K562 (cell line): ENCODE measurements around the gene KDM2A. TPM values are rescaled to one million over a fixed set of nuclear protein-coding genes. Genes with fewer than 3 reads are reported as not detected.
A peak's percentile ranks its signal among the peaks of the same experiment; 100 is the strongest.

Source experiments
- ATAC-seq: fragments of 200-7000 bp; cut with Tn5 transposase; 3 replicates; pipeline ENCODE4 v1.9.1; 2020; ENCODE audit warnings: moderate library complexity
- BruUV-seq: library from RNA; stranded (reverse); fragments of 400-500 nt; replicated peaks from 2 replicates; lab custom pipeline; 2021; lab: Mats Ljungman, UMichigan
- CTCF ChIA-PET: fragments of 300-600 bp; formaldehyde crosslinking; extraction: SDS; loops from one replicate; lab custom pipeline; 2021; ENCODE audit warnings: low intra/inter-chr PET ratio; lab: Yijun Ruan, JAX
- POLR2A ChIA-PET: fragments of 300-600, 350-650 bp; sonication (Branson Sonifier 250); formaldehyde crosslinking; extraction: SDS; loops from one replicate; lab custom pipeline; 2021; ENCODE audit warnings: antibody characterized with exemption, inconsistent platforms; lab: Yijun Ruan, JAX
- DNase-seq, 4 experiments: peaks; one replicate each; pipeline versions ENCODE4 v3.0.0 to v3.0.0-alpha.2; 2011 to 2018; ENCODE audit warnings: low spot score in 3 of 4, mixed read lengths in 3 of 4; ENCODE audit errors: extremely low read depth in 1 of 4
- FAIRE-seq: peaks from 2 replicates; lab custom pipeline; 2011; peaks lifted over from hg19 to GRCh38; lab: Jason Lieb, UNC
- H2AFZ ChIP-seq: 2 replicates; pipeline ENCODE4 v1.6.0; 2011; ENCODE audit warnings: low read depth, low read length, control low read depth, inconsistent platforms
- H3K27ac ChIP-seq: fragments of 200-600 bp; 3 replicates; pipeline ENCODE4 v1.8.0; 2011; ENCODE audit warnings: low read depth, mild to moderate bottlenecking, control low read depth, inconsistent platforms, low read length, moderate library complexity, mixed read lengths; ENCODE audit errors: extremely low read depth
- H3K27me3 ChIP-seq, 2 experiments: fragments of 300-600 bp in 1 of 2; 2 replicates in 1 of 2; 3 replicates in 1 of 2; pipeline versions ENCODE4 v1.6.0 to v1.8.0; 2011; ENCODE audit warnings: inconsistent platforms in 2 of 2, low read length in 2 of 2, mild to moderate bottlenecking in 1 of 2, mixed read lengths in 1 of 2, moderate library complexity in 1 of 2; ENCODE audit not compliant: control insufficient read depth in 2 of 2, insufficient read depth in 2 of 2
- H3K36me3 ChIP-seq: fragments of 300-600 bp; 3 replicates; pipeline ENCODE4 v1.8.0; 2011; ENCODE audit warnings: mild to moderate bottlenecking, low read length, inconsistent platforms; ENCODE audit not compliant: control insufficient read depth, insufficient read depth
- H3K4me1 ChIP-seq, 2 experiments: fragments of 200-600 bp in 1 of 2; replicated peaks in 1 of 2; 2 replicates in 1 of 2; 3 replicates in 1 of 2; pipeline versions ENCODE4 v1.5.1 to v1.8.0; 2011; ENCODE audit warnings: inconsistent platforms in 2 of 2, low read length in 2 of 2, mild to moderate bottlenecking in 1 of 2, mixed read lengths in 1 of 2, moderate library complexity in 1 of 2; ENCODE audit not compliant: control insufficient read depth in 2 of 2, insufficient read depth in 2 of 2
- H3K4me2 ChIP-seq: 2 replicates; pipeline ENCODE4 v1.6.1; 2011; ENCODE audit warnings: low read length, control low read depth, inconsistent platforms, mixed read lengths; ENCODE audit not compliant: insufficient read depth
- H3K4me3 ChIP-seq: fragments of 200-600 bp; sonication (generic), shearing (Covaris generic); 2 replicates; pipeline ENCODE4 v1.5.1; 2016; ENCODE audit warnings: control low read depth, inconsistent platforms
- H3K79me2 ChIP-seq: fragments of 200-600 bp; 3 replicates; pipeline ENCODE4 v1.8.0; 2011; ENCODE audit warnings: low read length, inconsistent platforms; ENCODE audit not compliant: control insufficient read depth, insufficient read depth
- H3K9ac ChIP-seq, 2 experiments: 2 replicates each; pipeline versions ENCODE4 v1.6.0 to v1.6.1; 2011; ENCODE audit warnings: low read depth in 2 of 2, low read length in 2 of 2, control low read depth in 1 of 2, inconsistent platforms in 1 of 2, mild to moderate bottlenecking in 1 of 2, mixed read lengths in 1 of 2; ENCODE audit not compliant: insufficient read depth in 1 of 2
- H3K9me1 ChIP-seq: one replicate; pipeline ENCODE4 v1.6.0; 2011; ENCODE audit warnings: inconsistent platforms, mild to moderate bottlenecking, low read length, moderate library complexity; ENCODE audit not compliant: control insufficient read depth, insufficient read depth
- H3K9me3 ChIP-seq: replicated peaks from 2 replicates; pipeline ENCODE4 v1.5.1; 2011; ENCODE audit warnings: low read depth, low read length, inconsistent platforms; ENCODE audit not compliant: control insufficient read depth, insufficient read depth
- H4K20me1 ChIP-seq: replicated peaks from 2 replicates; pipeline ENCODE4 v1.6.1; 2011; ENCODE audit warnings: low read length, inconsistent platforms, mixed read lengths; ENCODE audit not compliant: control insufficient read depth, insufficient read depth
- C11orf30 ChIP-seq: fragments of 450-650 bp; IDR thresholded peaks from 2 replicates; pipeline ENCODE4 v1.6.1; 2016; ENCODE audit warnings: low read depth, mild to moderate bottlenecking
- FOXJ2 ChIP-seq: fragments of 200-800 bp; sonication (Bioruptor generic); IDR thresholded peaks from 2 replicates; pipeline ENCODE4 v1.6.1; 2016; ENCODE audit warnings: missing genetic modification characterization, missing compliant biosample characterization
- KAT8 ChIP-seq: fragments of 450-650 bp; IDR thresholded peaks from 2 replicates; pipeline ENCODE4 v1.6.1; 2016; ENCODE audit warnings: low read depth, mild to moderate bottlenecking
- MAFF ChIP-seq: IDR thresholded peaks from 2 replicates; pipeline ENCODE4 v1.6.1; 2012; ENCODE audit warnings: low read length, improper control_type of control experiment
- MAFG ChIP-seq: fragments of 450-650 bp; conservative IDR thresholded peaks from 2 replicates; pipeline ENCODE4 v1.6.1; 2016; ENCODE audit warnings: missing genetic modification characterization, missing compliant biosample characterization
- MAFK ChIP-seq: IDR thresholded peaks from 2 replicates; pipeline ENCODE4 v1.6.1; 2011; ENCODE audit warnings: low read length, improper control_type of control experiment
- U2AF2 ChIP-seq: fragments of 200-400 bp; formaldehyde crosslinking; optimal IDR thresholded peaks from 2 replicates; pipeline ENCODE3; 2017; ENCODE audit warnings: low read depth, mild to moderate bottlenecking, low read length
- ZNF121 ChIP-seq: sonication (generic); formaldehyde crosslinking; conservative IDR thresholded peaks from 2 replicates; pipeline ENCODE4 v1.8.0; 2022; ENCODE audit warnings: missing genetic modification reagents
- ZNF316 ChIP-seq: fragments of 450-650 bp; IDR thresholded peaks from 2 replicates; pipeline ENCODE4 v1.6.1; 2016
- WGBS: fragments of 100-300 bp; shearing (Covaris generic); methylation state at CpG from one replicate; pipeline ENCODE4 v1.1.6; 2016; ENCODE audit warnings: low coverage, mixed read lengths; ENCODE audit not compliant: insufficient coverage; ENCODE audit errors: missing lambda C conversion rate; 5-methylcytosine and 5-hydroxymethylcytosine counted together
- in situ Hi-C: fragments of 300-500 bp; cut with MboI; formaldehyde crosslinking; loops from 4 replicates; pipeline ENCODE4 v1.15.0; 2018; ENCODE audit warnings: inconsistent platforms, mixed read lengths
- intact Hi-C: fragments of 100-400 bp; cut with micrococcal nuclease; formaldehyde crosslinking; loops from 2 replicates; pipeline ENCODE4 v1.14.2; 2022
- polyA plus RNA-seq, 8 experiments: library from polyadenylated mRNA; depleted of rRNA in 4 of 8; stranded (reverse) in 5 of 8; unstranded in 3 of 8; fragments of >200 nt; fragmentation: Nextera tagmentation in 2 of 8; fragmentation: Illumina TruSeq in 1 of 8; extraction: Ambion mirVana in 2 of 8; extraction: Trizol in 1 of 8; gene quantifications; 2 replicates each; pipeline versions ENCODE4 v1.2.1 to v1.2.3, GENCODE V29; 2011 to 2014; ENCODE audit warnings: inconsistent platforms in 1 of 8, missing spikeins in 1 of 8
- total RNA-seq, 7 experiments: library from RNA; depleted of rRNA in 6 of 7; stranded (reverse); fragments of >200 nt in 6 of 7; fragmentation: Illumina TruSeq in 2 of 7; extraction: Trizol in 2 of 7; gene quantifications; 2 replicates each; pipeline versions ENCODE4 v1.2.1 to v1.2.3, GENCODE V29; 2011 to 2021; ENCODE audit warnings: low replicate concordance in 1 of 7
- TF ChIP-seq, protein P1 (sequence below): fragments of 250-450 bp; sonication (Bioruptor Pico); IDR thresholded peaks from 2 replicates; pipeline ENCODE4 v1.8.0; 2021; ENCODE audit warnings: mild to moderate bottlenecking, moderate library complexity
- TF ChIP-seq, protein P2 (sequence below): fragments of 250-450 bp; sonication (Bioruptor Pico); IDR thresholded peaks from 2 replicates; pipeline ENCODE4 v1.5.0; 2021; ENCODE audit warnings: mild to moderate bottlenecking, borderline replicate concordance

Gene KDM2A
- total and polyA plus RNA-seq, 9 of the 15 experiments (the other 6 are each of a cell fraction or from before 2014, with no cell fraction given): 5.0 to 39.3 (median 21.3) TPM

DNA sequence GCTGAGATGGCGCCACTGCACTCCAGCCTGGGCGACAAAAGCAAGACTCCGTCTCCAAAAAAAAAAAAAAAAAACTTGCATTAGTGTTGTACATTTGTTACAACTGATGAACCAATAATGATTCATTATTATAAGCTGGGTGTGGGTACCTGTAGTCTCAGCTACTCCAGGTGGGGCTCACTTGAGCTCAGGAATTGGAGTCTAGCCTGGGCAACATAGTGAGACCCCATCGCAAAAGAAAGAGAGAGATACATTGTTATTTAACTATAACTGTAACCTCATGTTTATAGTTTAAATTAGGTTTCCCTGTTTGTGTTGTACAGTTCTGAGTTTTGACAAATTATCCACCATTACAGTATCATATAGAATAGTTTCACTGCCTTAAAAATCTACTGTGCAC is 38.6 kb downstream of the KDM2A start:
- ATAC-seq (no peak), DNase-seq (no peak), FAIRE-seq (no peak)
- Histone ChIP-seq H3K4me2 (no peak overlapping the region), H3K4me1 (no peaks in the 10 kb centered on the region), H3K36me3 (0 out of 3 replicates have a peak, but pooled peaks cover 4% of the 10 kb centered on the region), H3K79me2 (peaks cover 58% of the 10 kb centered on the region), H4K20me1 (no peaks in the 10 kb centered on the region; the same call in 1 of the 2 replicates), H3K27ac (no peak overlapping the region), H3K9ac (no peak overlapping the region), H3K27me3 (no peaks in the 10 kb centered on the region), H3K4me3 (no peak overlapping the region), H3K9me3 (no peaks in the 10 kb centered on the region), H2AFZ (no peak overlapping the region), H3K9me1 (no peaks in the 10 kb centered on the region)
- POLR2A ChIA-PET: interaction anchor here (0.9 kb wide), 1 partner anchor 10 kb away, joined by 3 read pairs; no protein-coding TSS in a partner anchor
- intact Hi-C loops: no loop called here
- TF ChIP-seq ZNF121 (CRISPR knock-in tag): peak; percentile 60
- no peak for TF ChIP-seq U2AF2
- TF ChIP-seq, protein P1, sequence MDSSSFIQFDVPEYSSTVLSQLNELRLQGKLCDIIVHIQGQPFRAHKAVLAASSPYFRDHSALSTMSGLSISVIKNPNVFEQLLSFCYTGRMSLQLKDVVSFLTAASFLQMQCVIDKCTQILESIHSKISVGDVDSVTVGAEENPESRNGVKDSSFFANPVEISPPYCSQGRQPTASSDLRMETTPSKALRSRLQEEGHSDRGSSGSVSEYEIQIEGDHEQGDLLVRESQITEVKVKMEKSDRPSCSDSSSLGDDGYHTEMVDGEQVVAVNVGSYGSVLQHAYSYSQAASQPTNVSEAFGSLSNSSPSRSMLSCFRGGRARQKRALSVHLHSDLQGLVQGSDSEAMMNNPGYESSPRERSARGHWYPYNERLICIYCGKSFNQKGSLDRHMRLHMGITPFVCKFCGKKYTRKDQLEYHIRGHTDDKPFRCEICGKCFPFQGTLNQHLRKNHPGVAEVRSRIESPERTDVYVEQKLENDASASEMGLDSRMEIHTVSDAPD (CRISPR knock-in tag): no peak
- in situ Hi-C loops: no loop called here
- CTCF ChIA-PET: no interaction called here
- 97% methylated on average over 4 of the region's 4 CpGs for WGBS
- no TSS peak for BruUV-seq

DNA sequence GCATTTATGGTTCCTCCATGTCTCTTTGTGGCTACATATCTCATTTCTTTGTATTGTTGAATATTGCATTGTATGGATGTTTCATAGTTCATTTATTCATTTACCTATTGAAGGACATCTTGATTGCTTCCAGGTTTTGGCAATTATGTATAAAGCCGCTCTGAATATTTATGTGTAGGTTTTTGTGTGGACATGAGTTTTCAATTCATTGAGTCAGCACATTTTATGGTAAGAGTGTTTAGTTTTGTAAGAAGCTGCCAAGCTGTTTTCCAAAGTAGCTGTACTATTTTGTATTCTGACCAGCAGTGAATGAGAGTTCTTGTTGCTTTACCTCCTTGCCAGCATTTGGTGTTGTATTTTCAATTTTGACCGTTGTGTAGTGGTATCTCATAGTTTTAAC is 39.2 kb downstream of the KDM2A start:
- H3K9me1 ChIP-seq: no peaks in the 10 kb centered on the region

More for the DNA sequence above, 39.2 kb downstream of the KDM2A start:
- TF ChIP-seq MAFK (peak; percentile 79), MAFF (peak; percentile 82), KAT8 (no peak), FOXJ2 (no peak), ZNF316 (peak; percentile 95), MAFG (tag) (peak; percentile 83), C11orf30 (peak; percentile 89)
- TF ChIP-seq, protein P2, sequence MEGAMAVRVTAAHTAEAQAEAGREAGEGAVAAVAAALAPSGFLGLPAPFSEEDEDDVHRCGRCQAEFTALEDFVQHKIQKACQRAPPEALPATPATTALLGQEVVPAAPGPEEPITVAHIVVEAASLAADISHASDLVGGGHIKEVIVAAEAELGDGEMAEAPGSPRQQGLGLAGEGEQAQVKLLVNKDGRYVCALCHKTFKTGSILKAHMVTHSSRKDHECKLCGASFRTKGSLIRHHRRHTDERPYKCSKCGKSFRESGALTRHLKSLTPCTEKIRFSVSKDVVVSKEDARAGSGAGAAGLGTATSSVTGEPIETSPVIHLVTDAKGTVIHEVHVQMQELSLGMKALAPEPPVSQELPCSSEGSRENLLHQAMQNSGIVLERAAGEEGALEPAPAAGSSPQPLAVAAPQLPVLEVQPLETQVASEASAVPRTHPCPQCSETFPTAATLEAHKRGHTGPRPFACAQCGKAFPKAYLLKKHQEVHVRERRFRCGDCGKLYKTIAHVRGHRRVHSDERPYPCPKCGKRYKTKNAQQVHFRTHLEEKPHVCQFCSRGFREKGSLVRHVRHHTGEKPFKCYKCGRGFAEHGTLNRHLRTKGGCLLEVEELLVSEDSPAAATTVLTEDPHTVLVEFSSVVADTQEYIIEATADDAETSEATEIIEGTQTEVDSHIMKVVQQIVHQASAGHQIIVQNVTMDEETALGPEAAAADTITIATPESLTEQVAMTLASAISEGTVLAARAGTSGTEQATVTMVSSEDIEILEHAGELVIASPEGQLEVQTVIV (CRISPR knock-in tag): no peak
- Histone ChIP-seq H3K4me1 (no peaks in the 10 kb centered on the region), H3K27me3 (no peaks in the 10 kb centered on the region), H3K4me2 (no peak overlapping the region), H3K36me3 (0 out of 3 replicates have a peak, but pooled peaks cover 4% of the 10 kb centered on the region), H3K9me3 (no peaks in the 10 kb centered on the region), H3K9ac (no peak overlapping the region), H4K20me1 (no peaks in the 10 kb centered on the region; the same call in 1 of the 2 replicates), H2AFZ (no peak overlapping the region), H3K79me2 (peaks cover 59% of the 10 kb centered on the region), H3K27ac (no peak overlapping the region), H3K4me3 (no peak overlapping the region)
- in situ Hi-C loops: no loop called here
- ATAC-seq: no peak
- ChIA-PET CTCF (no interaction called here), POLR2A (interaction anchor here (0.9 to 1.1 kb wide), 2 partner anchors 9 to 11 kb away, joined by 3 read pairs; no protein-coding TSS in a partner anchor)
- no TSS peak for BruUV-seq
- 82% methylated on average over 2 of the region's 2 CpGs for WGBS
- no peak for FAIRE-seq
- no peak for DNase-seq
- intact Hi-C loops: no loop called here
